K562 (cell line): Measurements from ENCODE around the gene VPS13D. TPM values are rescaled to one million over a fixed set of nuclear protein-coding genes. Genes with fewer than 3 reads are reported as not detected.

Experiments
- ATAC-seq: fragments of 200-7000 bp; cut with Tn5 transposase; 3 replicates; pipeline ENCODE4 v1.9.1; 2020; ENCODE audit warnings: moderate library complexity
- BruUV-seq: library from RNA; stranded (reverse); fragments of 400-500 nt; replicated peaks from 2 replicates; lab custom pipeline; 2021; lab: Mats Ljungman, UMichigan
- CTCF ChIA-PET: fragments of 300-600 bp; formaldehyde crosslinking; extraction: SDS; loops from one replicate; lab custom pipeline; 2021; ENCODE audit warnings: low intra/inter-chr PET ratio; lab: Yijun Ruan, JAX
- POLR2A ChIA-PET: fragments of 300-600, 350-650 bp; sonication (Branson Sonifier 250); formaldehyde crosslinking; extraction: SDS; loops from one replicate; lab custom pipeline; 2021; ENCODE audit warnings: antibody characterized with exemption, inconsistent platforms; lab: Yijun Ruan, JAX
- DNase-seq, 4 experiments: peaks; one replicate each; pipeline versions ENCODE4 v3.0.0 to v3.0.0-alpha.2; 2011 to 2018; ENCODE audit warnings: low spot score in 3 of 4, mixed read lengths in 3 of 4; ENCODE audit errors: extremely low read depth in 1 of 4
- FAIRE-seq: peaks from 2 replicates; lab custom pipeline; 2011; peaks lifted over from hg19 to GRCh38; lab: Jason Lieb, UNC
- H2AFZ ChIP-seq: 2 replicates; pipeline ENCODE4 v1.6.0; 2011; ENCODE audit warnings: low read depth, low read length, control low read depth, inconsistent platforms
- H3K27ac ChIP-seq: fragments of 200-600 bp; 3 replicates; pipeline ENCODE4 v1.8.0; 2011; ENCODE audit warnings: low read depth, mild to moderate bottlenecking, control low read depth, inconsistent platforms, low read length, moderate library complexity, mixed read lengths; ENCODE audit errors: extremely low read depth
- H3K27me3 ChIP-seq, 2 experiments: fragments of 300-600 bp in 1 of 2; 2 replicates in 1 of 2; 3 replicates in 1 of 2; pipeline versions ENCODE4 v1.6.0 to v1.8.0; 2011; ENCODE audit warnings: inconsistent platforms in 2 of 2, low read length in 2 of 2, mild to moderate bottlenecking in 1 of 2, mixed read lengths in 1 of 2, moderate library complexity in 1 of 2; ENCODE audit not compliant: control insufficient read depth in 2 of 2, insufficient read depth in 2 of 2
- H3K36me3 ChIP-seq: fragments of 300-600 bp; 3 replicates; pipeline ENCODE4 v1.8.0; 2011; ENCODE audit warnings: mild to moderate bottlenecking, low read length, inconsistent platforms; ENCODE audit not compliant: control insufficient read depth, insufficient read depth
- H3K4me1 ChIP-seq, 2 experiments: fragments of 200-600 bp in 1 of 2; replicated peaks in 1 of 2; 2 replicates in 1 of 2; 3 replicates in 1 of 2; pipeline versions ENCODE4 v1.5.1 to v1.8.0; 2011; ENCODE audit warnings: inconsistent platforms in 2 of 2, low read length in 2 of 2, mild to moderate bottlenecking in 1 of 2, mixed read lengths in 1 of 2, moderate library complexity in 1 of 2; ENCODE audit not compliant: control insufficient read depth in 2 of 2, insufficient read depth in 2 of 2
- H3K4me2 ChIP-seq: 2 replicates; pipeline ENCODE4 v1.6.1; 2011; ENCODE audit warnings: low read length, control low read depth, inconsistent platforms, mixed read lengths; ENCODE audit not compliant: insufficient read depth
- H3K4me3 ChIP-seq: fragments of 200-600 bp; sonication (generic), shearing (Covaris generic); 2 replicates; pipeline ENCODE4 v1.5.1; 2016; ENCODE audit warnings: control low read depth, inconsistent platforms
- H3K79me2 ChIP-seq: fragments of 200-600 bp; 3 replicates; pipeline ENCODE4 v1.8.0; 2011; ENCODE audit warnings: low read length, inconsistent platforms; ENCODE audit not compliant: control insufficient read depth, insufficient read depth
- H3K9ac ChIP-seq, 2 experiments: 2 replicates each; pipeline versions ENCODE4 v1.6.0 to v1.6.1; 2011; ENCODE audit warnings: low read depth in 2 of 2, low read length in 2 of 2, control low read depth in 1 of 2, inconsistent platforms in 1 of 2, mild to moderate bottlenecking in 1 of 2, mixed read lengths in 1 of 2; ENCODE audit not compliant: insufficient read depth in 1 of 2
- H3K9me1 ChIP-seq: one replicate; pipeline ENCODE4 v1.6.0; 2011; ENCODE audit warnings: inconsistent platforms, mild to moderate bottlenecking, low read length, moderate library complexity; ENCODE audit not compliant: control insufficient read depth, insufficient read depth
- H3K9me3 ChIP-seq: replicated peaks from 2 replicates; pipeline ENCODE4 v1.5.1; 2011; ENCODE audit warnings: low read depth, low read length, inconsistent platforms; ENCODE audit not compliant: control insufficient read depth, insufficient read depth
- H4K20me1 ChIP-seq: replicated peaks from 2 replicates; pipeline ENCODE4 v1.6.1; 2011; ENCODE audit warnings: low read length, inconsistent platforms, mixed read lengths; ENCODE audit not compliant: control insufficient read depth, insufficient read depth
- CCAR2 ChIP-seq: fragments of 200-400 bp; formaldehyde crosslinking; IDR thresholded peaks from 2 replicates; pipeline ENCODE4 v1.6.1; 2017; ENCODE audit warnings: mild to moderate bottlenecking, low read depth, low read length
- CXXC5 ChIP-seq: fragments of 250-450 bp; sonication (Bioruptor Pico); IDR thresholded peaks from 2 replicates; pipeline ENCODE4 v1.8.0; 2022; ENCODE audit warnings: inconsistent platforms, mild to moderate bottlenecking, moderate library complexity
- WGBS: fragments of 100-300 bp; shearing (Covaris generic); methylation state at CpG from one replicate; pipeline ENCODE4 v1.1.6; 2016; ENCODE audit warnings: low coverage, mixed read lengths; ENCODE audit not compliant: insufficient coverage; ENCODE audit errors: missing lambda C conversion rate; 5-methylcytosine and 5-hydroxymethylcytosine counted together
- in situ Hi-C: fragments of 300-500 bp; cut with MboI; formaldehyde crosslinking; loops from 4 replicates; pipeline ENCODE4 v1.15.0; 2018; ENCODE audit warnings: inconsistent platforms, mixed read lengths
- intact Hi-C: fragments of 100-400 bp; cut with micrococcal nuclease; formaldehyde crosslinking; loops from 2 replicates; pipeline ENCODE4 v1.14.2; 2022
- polyA plus RNA-seq, 8 experiments: library from polyadenylated mRNA; depleted of rRNA in 4 of 8; stranded (reverse) in 5 of 8; unstranded in 3 of 8; fragments of >200 nt; fragmentation: Nextera tagmentation in 2 of 8; fragmentation: Illumina TruSeq in 1 of 8; extraction: Ambion mirVana in 2 of 8; extraction: Trizol in 1 of 8; gene quantifications; 2 replicates each; pipeline versions ENCODE4 v1.2.1 to v1.2.3, GENCODE V29; 2011 to 2014; ENCODE audit warnings: inconsistent platforms in 1 of 8, missing spikeins in 1 of 8
- total RNA-seq, 7 experiments: library from RNA; depleted of rRNA in 6 of 7; stranded (reverse); fragments of >200 nt in 6 of 7; fragmentation: Illumina TruSeq in 2 of 7; extraction: Trizol in 2 of 7; gene quantifications; 2 replicates each; pipeline versions ENCODE4 v1.2.1 to v1.2.3, GENCODE V29; 2011 to 2021; ENCODE audit warnings: low replicate concordance in 1 of 7
- TF ChIP-seq, protein P1 (sequence below): fragments of 450-650 bp; IDR thresholded peaks from 2 replicates; pipeline ENCODE4 v1.6.1; 2016; ENCODE audit warnings: low read depth

VPS13D gene
- total and polyA plus RNA-seq, 9 of the 15 experiments (the other 6 are each of a cell fraction or from before 2014, with no cell fraction given): 6.1 to 51.5 (median 38.5) TPM

- ATAC-seq (no peak), DNase-seq (no peak), FAIRE-seq (no peak)
- no peaks in the 10 kb centered on the region for H3K9me1 ChIP-seq
- H2AFZ ChIP-seq: no peak overlapping the region
- H3K4me2 ChIP-seq: no peak overlapping the region
- POLR2A ChIA-PET: interaction anchor here (1.2 kb wide), 1 partner anchor 9 kb away, joined by 4 read pairs; no protein-coding TSS in a partner anchor
- H3K27me3 ChIP-seq: no peaks in the 10 kb centered on the region
- no peak overlapping the region for H3K4me3 ChIP-seq
- no TSS peak for BruUV-seq
- in situ Hi-C loops (no loop called here), intact Hi-C loops (no loop called here)
- CTCF ChIA-PET: no interaction called here
- H3K79me2 ChIP-seq: no peaks in the 10 kb centered on the region
- H3K4me1 ChIP-seq: no peaks in the 10 kb centered on the region
- 92% methylated on average over 1 of the region's 1 CpG for WGBS
- H3K36me3 ChIP-seq: peaks cover 71% of the 10 kb centered on the region
- TF ChIP-seq CCAR2 (no peak), CXXC5 (CRISPR knock-in tag) (no peak)
- TF ChIP-seq, protein P1, sequence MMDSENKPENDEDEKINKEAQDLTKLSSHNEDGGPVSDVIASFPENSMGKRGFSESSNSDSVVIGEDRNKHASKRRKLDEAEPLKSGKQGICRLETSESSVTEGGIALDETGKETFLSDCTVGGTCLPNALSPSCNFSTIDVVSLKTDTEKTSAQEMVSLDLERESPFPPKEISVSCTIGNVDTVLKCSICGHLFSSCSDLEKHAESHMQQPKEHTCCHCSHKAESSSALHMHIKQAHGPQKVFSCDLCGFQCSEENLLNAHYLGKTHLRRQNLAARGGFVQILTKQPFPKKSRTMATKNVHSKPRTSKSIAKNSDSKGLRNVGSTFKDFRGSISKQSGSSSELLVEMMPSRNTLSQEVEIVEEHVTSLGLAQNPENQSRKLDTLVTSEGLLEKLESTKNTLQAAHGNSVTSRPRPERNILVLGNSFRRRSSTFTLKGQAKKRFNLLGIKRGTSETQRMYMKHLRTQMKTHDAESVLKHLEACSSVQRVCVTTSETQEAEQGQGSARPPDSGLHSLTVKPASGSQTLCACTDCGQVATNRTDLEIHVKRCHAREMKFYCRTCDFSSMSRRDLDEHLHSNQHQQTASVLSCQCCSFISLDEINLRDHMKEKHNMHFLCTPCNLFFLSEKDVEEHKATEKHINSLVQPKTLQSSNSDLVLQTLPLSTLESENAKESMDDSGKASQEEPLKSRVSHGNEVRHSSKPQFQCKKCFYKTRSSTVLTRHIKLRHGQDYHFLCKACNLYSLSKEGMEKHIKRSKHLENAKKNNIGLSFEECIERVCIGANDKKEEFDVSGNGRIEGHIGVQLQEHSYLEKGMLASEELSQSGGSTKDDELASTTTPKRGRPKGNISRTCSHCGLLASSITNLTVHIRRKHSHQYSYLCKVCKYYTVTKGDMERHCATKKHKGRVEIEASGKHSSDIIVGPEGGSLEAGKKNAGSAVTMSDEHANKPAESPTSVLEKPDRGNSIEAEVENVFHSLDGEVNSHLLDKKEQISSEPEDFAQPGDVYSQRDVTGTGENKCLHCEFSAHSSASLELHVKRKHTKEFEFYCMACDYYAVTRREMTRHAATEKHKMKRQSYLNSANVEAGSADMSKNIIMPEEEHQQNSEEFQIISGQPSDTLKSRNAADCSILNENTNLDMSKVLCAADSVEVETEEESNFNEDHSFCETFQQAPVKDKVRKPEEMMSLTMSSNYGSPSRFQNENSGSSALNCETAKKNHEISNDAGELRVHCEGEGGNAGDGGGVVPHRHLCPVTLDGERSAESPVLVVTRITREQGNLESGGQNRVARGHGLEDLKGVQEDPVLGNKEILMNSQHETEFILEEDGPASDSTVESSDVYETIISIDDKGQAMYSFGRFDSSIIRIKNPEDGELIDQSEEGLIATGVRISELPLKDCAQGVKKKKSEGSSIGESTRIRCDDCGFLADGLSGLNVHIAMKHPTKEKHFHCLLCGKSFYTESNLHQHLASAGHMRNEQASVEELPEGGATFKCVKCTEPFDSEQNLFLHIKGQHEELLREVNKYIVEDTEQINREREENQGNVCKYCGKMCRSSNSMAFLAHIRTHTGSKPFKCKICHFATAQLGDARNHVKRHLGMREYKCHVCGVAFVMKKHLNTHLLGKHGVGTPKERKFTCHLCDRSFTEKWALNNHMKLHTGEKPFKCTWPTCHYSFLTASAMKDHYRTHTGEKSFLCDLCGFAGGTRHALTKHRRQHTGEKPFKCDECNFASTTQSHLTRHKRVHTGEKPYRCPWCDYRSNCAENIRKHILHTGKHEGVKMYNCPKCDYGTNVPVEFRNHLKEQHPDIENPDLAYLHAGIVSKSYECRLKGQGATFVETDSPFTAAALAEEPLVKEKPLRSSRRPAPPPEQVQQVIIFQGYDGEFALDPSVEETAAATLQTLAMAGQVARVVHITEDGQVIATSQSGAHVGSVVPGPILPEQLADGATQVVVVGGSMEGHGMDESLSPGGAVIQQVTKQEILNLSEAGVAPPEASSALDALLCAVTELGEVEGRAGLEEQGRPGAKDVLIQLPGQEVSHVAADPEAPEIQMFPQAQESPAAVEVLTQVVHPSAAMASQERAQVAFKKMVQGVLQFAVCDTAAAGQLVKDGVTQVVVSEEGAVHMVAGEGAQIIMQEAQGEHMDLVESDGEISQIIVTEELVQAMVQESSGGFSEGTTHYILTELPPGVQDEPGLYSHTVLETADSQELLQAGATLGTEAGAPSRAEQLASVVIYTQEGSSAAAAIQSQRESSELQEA: no peak
- H4K20me1 ChIP-seq: no peaks in the 10 kb centered on the region
- H3K9me3 ChIP-seq: no peaks in the 10 kb centered on the region
- H3K27ac ChIP-seq: no peak overlapping the region
- no peak overlapping the region for H3K9ac ChIP-seq
Observed at GRCh38 chr1:12348113-12348512, 118.3 kb downstream of the VPS13D start.
